Fibroblast of skin of left biceps (primary cell): ENCODE data around the gene MTMR3.

ENCODE experiments used
- DNase-seq, 2 experiments: peaks; one replicate each; pipeline ENCODE4 v3.0.0-alpha.2; 2013; ENCODE audit warnings: low read depth in 2 of 2

Gene MTMR3

DNA sequence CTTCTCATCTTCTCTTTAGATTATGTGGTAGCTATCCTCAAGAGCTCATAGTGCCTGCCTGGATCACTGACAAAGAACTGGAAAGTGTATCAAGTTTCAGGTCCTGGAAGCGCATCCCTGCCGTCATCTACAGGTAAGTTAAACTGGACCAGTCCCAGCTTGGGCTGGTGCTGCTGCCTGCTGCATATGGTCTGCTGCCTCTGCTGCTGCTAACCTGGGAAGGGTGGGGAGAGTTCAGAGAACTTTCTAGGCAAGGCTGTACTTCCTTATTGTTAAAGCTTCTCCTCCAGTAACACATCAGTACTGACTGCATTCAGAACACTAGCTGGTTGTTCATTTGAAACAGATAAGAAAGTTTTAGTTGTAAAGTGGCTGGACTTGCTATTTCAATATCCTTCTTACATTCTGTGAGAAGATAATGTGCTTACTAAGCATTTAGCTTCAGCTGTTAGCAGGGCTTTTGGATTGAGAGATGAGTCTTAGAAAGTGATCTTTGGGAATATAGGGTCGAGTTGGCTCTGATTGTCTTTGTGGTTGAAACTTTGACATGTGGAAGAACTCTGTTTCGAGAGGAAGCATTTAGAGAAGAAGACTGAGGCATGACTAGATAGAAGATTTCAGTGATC, 120.0 kb downstream of the MTMR3 start:
- DNase-seq: no peak

GRCh38 chr22:30004101-30004500, 121.1 kb downstream of the MTMR3 start:
- DNase-seq: no peak

DNA sequence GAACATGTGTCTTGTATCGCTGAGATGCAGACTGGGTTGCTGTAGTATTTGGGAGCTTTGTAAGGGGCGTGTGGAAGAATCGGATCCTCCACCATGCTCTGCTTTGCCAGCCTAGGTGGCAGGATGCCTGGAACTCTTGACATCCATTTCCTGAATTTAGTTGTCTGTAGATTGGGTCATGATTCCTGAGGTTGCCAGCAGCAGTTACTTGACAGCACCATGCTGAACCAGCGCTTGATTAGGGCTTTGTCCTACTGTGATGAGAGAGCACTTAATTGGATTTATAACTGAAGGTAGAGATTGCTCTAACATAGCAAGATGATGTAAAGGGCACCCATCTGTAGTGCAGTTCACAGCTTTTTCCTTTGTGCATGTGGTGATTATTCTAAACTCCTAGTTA, 121.7 kb downstream of the MTMR3 start:
- DNase-seq: no peak

DNA sequence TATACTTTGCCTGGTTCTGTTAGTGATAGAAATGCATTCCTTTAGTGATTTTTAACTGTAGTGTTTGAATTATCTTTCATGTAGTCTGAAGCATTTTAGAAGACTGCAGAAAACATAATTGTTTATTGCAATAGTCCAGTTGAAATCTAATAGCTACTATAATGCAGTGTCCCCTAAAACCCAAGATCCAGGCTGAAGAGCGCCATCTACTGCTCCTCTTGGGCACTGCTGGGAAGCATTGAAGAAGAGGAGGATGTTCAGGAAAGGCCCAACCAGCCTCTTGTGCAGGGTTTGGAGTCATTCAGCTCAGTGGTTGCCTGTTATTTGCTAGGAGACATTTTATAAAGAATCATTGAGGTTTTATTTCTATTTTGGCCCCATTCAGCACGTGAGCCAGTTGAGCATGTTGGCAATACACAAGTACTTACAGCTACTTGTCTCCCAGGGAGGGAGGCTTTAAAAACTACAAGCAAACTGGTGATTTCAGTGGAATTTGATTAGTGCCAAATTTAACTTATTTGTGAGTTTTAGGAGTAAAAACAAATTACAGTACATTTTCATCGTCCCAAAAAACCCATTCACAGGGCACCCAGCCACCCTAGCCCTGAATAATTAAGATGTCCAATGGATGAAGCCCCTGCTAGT, 122.4 kb downstream of the MTMR3 start:
- DNase-seq: peak; percentile 33 to 45

DNA sequence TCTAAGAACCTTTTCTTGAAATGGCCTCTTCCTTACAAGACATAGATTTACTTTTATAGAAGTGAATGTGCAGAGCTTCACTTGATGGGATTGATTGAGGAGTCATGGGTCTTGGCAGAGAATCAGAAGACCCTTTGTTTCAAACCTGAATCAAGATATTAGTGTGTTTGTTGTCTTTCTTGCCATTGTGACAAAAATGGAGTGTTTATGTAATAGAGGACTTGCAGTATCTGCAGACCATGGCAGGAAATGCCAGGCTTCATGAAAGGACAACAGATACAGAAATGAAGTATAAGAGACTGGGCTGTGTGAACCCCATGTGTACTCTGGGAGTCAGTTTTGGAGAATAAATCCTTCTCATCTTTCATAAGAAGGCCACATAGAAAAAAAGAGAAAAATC, 124.4 kb downstream of the MTMR3 start:
- no peak for DNase-seq

DNA sequence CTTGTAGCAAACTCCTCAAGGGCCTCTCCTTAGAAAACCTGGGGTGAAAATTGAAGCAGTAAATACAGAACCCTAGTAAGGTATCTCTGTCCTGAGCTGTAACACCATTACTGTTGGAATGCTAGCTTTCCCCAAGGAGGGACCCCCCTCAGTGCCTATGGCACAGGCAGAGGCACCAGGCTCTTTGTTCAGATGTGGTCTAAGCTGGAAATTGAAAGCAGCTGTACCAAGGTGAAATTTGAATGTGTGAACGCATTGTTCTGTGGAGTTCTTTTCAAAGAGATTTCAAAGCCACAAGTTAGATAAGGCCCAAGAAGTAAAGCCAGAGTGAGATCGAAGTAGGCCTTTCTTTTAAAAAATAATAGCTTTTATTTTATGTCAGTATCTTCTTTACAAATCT, 125.4 kb downstream of the MTMR3 start:
- no peak for DNase-seq

DNA sequence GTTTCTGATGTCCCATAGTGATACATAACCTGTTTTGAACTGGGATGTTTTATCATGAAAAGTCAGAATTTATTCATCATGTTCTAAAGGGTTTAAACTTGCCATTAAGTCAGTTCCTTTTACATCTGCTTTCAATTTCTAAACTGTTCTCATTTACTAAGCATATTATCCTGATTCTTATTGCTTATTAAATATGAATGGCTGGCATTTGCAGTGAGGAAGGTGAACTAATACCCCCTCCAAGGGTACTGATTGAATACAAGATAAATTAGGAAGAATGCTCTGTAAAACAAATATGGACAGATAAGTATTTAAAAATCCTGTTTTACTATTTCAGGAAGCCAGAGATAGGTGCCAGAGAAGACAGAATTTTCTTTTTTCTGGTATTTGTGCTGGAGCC, 126.5 kb downstream of the MTMR3 start:
- DNase-seq: no peak

DNA sequence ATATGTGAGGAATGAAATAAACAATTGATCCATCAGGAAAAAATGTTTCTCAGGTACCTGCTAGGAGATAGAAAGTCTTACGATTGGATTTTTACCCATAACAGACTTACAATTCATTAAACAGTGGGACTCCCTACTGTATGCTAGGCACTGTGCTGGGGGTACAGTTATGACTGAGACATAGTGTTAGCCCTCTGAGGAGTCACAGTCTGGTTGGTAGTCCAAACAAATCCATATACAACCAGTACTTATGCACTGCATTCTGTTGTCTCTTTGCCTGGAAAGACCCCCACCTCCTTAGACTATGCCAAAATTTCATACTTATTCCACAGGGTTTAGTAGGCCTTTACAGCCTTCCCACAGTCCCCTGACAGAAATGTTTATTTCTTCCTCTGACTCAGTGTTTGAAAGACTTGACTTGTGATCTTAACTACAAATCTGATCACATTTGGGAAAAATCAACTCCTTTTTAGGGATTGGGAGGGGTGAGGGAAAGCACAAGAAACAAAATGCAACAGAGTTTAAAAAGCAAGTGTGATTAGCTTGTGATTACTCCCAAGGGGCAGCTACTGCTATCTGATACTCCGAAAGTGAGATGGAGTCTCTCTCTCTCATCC, 127.9 kb downstream of the MTMR3 start:
- DNase-seq: no peak

DNA sequence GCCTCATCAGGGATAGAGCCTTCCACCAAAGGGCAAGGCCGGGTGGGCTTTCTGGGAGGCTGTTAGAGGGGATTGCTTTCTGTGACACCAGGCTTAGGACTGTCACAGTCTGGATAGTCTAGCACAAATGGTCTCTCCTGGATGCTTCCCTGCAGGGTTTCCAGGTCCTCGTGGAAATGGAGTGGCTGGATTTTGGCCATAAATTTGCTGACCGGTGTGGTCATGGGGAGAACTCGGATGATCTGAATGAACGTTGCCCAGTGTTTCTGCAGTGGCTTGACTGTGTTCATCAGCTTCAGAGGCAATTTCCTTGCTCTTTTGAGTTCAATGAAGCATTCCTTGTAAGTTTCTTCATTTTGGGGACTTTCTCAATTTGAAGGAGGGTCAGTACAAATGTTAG, 130.2 kb downstream of the MTMR3 start:
- no peak for DNase-seq

DNA sequence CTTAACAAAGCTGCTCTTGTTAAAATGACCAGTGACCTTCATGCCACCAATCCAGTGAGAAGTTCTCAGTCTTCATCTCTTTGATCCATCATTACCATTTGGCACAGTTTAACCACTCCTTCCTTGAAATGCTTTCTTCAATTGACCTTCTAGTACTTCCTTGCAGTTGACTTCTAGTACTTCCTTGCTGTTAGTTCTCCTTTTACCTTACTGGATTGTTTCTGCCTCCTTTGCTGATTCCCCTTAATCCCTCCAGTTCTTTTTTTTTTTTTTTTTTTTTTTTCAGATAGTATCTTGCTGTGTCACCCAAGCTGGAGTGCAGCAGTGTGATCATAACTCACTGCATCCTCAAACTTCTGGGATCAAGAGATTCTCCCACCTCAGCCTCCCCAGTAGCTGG, 131.3 kb downstream of the MTMR3 start:
- DNase-seq: no peak

DNA sequence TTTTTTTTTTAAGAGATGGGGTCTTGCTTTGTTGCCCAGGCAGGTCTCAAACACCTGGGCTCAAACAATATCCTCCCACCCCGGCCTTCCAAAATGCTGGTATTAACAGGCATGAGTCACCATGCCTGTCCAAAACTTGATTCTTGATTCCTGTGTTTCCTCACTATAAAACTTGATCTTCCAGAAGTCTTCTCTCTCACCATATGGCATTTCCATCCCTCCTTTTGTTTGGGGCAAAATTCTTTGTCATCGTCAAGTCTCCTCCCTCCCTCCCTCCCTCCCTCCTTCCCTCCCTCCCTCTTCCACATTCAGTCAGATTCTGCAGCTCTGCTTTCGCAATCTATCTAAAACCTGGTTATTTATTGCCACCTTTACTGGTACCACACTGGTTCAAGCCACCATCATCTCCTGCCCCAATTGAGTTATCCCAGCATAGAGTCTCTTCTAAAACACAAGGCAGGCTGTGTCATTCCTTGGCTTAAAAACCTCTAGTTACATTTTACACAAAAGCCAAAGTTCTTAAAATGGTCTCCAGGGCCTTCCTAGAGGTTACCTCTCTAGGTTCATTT, 132.3 kb downstream of the MTMR3 start:
- DNase-seq: no peak

DNA sequence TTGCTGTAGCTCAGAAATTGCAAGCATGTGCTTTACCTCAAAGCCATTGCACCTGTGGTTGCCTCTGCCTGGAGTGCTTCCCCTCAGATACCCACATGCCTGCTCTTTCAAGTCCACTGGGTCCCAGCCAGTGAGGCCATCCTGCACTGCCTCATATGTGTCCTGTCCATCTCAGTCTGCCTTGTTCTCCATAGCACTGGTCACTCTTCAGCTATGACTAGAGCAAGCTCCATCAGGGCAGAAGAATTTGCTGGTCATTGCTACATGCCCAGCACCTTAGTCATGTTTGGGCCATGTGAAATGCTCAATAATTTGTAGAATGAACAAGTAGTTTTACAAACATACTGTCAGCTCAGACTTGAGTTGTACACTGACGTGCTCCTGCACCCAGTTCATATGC, 132.9 kb downstream of the MTMR3 start:
- no peak for DNase-seq

GRCh38 chr22:30016596-30016995, 133.6 kb downstream of the MTMR3 start:
- DNase-seq: no peak

- no peak for DNase-seq
These were observed 134.6 kb downstream of the MTMR3 start for GRCh38 chr22:30017375-30018223.

- no peak for DNase-seq
These were observed 137.5 kb downstream of the MTMR3 start for GRCh38 chr22:30020511-30020910.

- no peak for DNase-seq
These were observed 138.4 kb downstream of the MTMR3 start for GRCh38 chr22:30021338-30021737.

DNA sequence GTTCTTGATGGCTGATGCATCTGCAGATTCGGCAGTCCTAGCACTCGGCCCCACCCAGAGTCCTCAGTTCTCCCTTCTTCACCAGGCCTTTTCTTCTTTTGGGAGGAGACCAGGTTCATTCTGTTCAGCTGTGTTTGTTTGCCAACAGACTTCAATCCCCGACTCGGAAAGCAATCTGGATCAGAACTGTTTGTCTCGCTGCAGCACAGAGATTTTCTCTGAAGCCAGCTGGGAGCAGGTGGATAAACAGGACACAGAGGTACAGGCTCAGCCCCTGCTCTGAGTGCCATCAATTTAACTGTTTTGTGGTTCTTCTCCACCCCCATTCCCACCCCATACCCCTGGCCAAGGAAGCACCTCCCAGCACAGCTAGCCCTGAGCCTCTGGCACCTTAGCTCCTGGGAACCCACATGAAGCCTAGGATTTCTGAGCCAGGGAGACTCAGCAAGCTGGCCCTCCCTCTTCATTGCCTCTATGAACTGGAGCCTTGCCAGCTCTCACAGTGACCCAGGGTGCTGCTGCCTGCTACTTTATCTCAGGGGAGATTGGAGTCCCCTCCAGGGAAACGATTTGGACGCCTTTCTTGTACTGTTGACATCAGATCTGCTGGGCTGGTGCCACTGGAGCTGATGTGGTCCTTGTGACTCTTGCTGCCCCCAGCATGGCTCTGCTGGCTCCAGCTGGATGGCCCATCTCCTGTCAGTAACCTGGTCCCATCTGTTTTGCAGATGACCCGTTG, 139.1 kb downstream of the MTMR3 start:
- DNase-seq: no peak

DNA sequence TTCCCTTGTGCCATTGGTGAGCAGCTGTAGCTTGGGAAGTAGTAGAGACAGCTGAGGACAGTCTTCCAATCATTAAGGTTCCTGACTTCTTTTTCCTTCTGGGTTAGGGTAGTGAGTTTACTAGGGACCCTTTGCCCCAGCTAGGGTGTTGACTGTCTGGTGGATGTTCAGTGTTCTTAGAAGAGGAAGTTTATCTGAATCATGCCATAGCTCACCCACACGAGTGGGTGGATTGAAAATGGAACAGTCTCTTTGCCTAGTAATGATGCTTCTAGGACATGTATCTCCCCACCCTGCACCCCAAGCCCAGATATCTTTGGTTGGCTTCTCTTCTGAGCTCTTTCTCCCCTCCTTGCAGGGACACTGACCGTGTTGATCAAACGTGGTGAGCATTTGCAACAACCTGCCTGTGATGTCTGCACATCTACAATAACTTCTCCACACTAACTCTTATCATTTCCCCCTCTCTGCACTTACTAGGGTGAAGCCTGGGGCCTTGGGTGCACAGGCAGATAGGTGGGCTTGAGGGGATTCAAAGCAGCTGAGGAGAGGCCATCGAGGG, 140.2 kb downstream of the MTMR3 start:
- no peak for DNase-seq

- no peak for DNase-seq
These were observed 141.3 kb downstream of the MTMR3 start for GRCh38 chr22:30024231-30024630.

- no peak for DNase-seq
These were observed 142.2 kb downstream of the MTMR3 start for GRCh38 chr22:30025221-30025620.

DNA sequence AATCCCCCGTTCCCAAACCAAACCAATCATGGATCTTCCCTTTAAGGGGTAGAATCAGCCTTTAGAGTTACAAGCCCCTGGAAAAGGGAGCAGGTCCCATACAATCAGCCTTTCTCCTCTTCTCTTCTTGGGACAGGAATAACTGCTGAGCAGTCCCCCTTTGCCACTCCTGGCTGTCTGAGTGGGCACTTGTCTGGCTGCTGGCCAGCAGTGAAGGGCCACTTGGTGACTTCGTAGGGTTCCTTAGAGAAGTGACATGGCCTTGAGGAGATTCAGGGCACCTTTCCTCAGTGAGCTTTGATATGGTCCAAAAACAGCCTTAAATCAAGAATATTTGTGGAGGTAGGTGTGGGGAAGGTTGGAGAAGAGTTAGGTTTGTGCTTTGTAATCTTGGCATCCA, 143.8 kb downstream of the MTMR3 start:
- no peak for DNase-seq
